GM21423 (cell line): ENCODE data around the gene ZNF140.
A peak's percentile ranks its signal among the peaks of the same experiment; 100 is the strongest.

Source experiments
- ATAC-seq: cut with Tn5 transposase; IDR thresholded peaks from one replicate; pipeline ENCODE4 v1.9.1; 2021; ENCODE audit warnings: mild to moderate bottlenecking, moderate library complexity; ENCODE audit not compliant: unreplicated experiment

Gene ZNF140

DNA sequence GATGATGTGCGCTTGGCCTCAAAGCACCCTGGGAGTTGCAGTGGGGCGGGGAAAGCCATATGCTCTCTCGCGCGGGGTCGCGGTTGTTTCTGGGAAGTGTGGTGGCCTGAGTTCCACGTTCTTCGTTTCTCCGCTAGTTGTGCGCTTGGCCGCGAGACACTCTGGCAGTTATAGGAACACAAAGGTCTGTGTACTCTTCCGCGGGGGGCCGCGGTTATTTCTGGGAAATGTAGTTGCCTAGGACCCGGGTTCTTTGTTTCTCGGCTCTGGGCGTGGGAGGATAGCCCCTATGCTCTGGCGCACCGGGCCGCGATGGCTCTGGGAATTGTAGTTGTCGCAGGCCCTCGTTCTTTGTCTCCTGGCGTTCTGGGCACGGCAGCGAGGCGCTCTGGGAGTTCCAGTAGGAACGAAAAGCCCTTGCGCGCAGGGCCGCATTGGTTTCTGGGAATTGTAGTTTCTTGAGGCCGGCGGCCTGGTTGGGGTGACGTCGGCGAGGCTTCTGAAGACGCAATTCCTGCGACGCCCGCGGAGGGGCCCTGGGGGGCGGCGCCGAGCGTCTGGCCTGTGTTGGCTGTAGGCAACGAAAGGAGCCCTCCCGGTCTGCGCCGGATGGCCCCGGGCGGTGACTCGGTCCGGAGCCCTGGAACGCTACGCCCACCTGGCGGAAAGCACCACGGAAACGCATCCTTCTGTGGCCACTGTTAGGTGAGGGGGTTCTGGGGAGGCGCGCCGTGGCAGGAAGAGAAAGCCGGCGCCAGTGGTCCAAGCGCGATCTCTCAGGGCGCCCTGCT lies at the start of gene ZNF140:
ZNF140 (plus strand) TSS at position 556 of the 791 bp plus-strand sequence. CDS start 398 bp downstream, outside the sequence.
- ATAC-seq = peak; percentile 65

- peak; percentile 94 for ATAC-seq
These were observed 43.3 kb upstream of the ZNF140 start, which contains the start of gene ZNF84 for GRCh38 chr12:133037207-133038005. Gene ZNF84 (plus strand): TSS chr12:133037509. CDS start chr12:133041468, 3,959 bp downstream.

DNA sequence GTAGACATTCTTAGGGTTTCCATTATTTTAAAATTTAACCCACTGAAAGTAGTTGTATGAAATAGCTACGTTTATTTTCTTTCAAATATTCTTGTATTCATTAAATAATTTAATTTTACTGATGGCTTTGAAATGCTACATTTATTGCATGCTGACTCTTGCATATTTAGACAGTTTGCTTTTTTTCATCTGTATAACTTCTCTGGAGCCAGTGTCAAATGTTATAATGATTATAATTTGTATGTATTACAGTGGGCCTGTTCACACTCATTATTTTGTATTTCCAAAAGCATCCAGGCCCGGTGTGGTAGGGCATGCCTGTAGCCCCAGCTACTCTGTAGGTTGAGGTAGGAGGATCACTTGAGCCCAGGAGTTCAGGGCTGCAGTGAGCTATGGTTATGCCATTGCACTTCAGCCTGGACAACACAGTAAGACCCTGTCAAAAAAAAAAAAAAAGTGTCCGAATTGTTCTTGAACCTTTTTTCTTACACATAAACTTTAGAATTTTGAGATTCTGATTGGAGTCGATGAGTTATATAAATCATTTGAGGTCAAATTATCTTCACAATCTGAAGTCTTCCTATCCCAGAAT lies 42.5 kb upstream of the ZNF140 start:
- no peak for ATAC-seq

- ATAC-seq = no peak
These were observed 34.0 kb upstream of the ZNF140 start for GRCh38 chr12:133046698-133047097.

DNA sequence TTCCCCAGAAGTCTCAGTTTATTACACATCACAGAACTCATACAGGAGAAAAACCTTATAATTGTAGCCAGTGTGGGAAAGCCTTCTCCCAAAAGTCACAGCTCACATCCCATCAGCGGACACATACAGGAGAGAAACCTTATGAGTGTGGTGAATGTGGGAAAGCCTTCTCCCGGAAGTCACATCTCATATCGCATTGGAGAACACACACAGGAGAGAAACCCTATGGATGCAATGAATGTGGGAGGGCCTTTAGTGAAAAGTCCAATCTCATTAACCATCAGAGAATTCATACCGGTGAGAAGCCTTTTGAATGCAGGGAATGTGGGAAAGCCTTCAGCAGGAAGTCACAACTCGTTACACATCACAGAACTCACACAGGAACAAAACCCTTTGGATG lies 23.3 kb upstream of the ZNF140 start:
- no peak for ATAC-seq

GRCh38 chr12:133058203-133059113 lies 22.3 kb upstream of the ZNF140 start:
- ATAC-seq = no peak

GRCh38 chr12:133061954-133062353 lies 18.8 kb upstream of the ZNF140 start:
- ATAC-seq = no peak

- ATAC-seq = no peak
These were observed 17.2 kb upstream of the ZNF140 start for GRCh38 chr12:133063556-133063955.

- ATAC-seq = no peak
These were observed 6.9 kb upstream of the ZNF140 start for GRCh38 chr12:133073836-133074235.

DNA sequence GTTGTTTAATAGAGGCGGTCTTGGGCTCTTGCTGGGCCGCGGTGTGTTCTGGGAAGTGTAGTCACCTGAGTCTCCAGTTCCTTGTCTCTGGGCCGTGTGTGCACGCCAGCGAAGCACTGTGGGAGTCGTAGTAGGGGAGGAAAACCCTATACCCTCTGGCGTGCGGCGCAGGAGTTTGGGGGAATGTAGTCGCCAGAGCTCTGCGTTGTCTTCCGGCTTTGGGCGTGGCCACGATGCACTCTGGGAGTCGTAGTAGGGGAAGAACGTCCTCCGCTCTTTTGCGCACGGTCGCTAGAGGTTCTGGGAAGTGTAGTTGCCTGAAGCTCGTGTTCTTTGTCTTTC lies 726 bp upstream of the ZNF140 start:
- ATAC-seq = peak; percentile 83

GRCh38 chr12:133081159-133081780 lies 547 bp downstream of the ZNF140 start:
- ATAC-seq = no peak

DNA sequence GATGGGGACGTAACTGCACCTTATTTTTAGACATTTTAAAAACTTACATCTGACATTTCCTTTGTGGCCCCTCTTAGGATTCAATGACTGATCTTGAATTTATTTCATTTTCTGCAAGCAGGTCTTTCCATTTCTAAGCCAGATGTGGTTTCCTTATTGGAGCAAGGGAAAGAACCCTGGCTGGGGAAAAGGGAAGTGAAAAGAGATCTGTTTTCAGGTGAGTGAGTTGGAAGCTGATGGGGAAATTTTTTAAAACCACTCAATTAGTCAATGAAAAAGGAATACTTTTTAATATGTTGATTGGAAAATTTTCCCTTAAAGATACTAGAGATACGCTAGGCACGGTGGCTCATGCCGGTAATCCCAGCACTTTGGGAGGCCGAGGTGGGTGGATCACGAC lies 2.6 kb downstream of the ZNF140 start:
- ATAC-seq = no peak

DNA sequence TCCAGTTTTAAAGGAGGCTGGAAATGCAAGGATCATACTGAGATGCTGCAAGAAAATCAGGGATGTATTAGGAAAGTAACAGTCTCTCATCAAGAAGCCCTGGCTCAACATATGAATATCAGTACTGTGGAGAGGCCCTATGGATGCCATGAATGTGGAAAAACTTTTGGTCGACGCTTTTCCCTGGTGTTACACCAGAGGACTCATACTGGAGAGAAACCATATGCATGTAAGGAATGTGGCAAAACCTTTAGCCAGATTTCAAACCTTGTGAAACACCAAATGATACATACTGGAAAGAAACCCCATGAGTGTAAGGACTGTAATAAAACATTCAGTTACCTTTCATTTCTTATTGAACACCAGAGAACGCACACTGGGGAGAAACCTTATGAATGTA lies 24.9 kb downstream of the ZNF140 start:
- no peak for ATAC-seq

- no peak for ATAC-seq
These were observed 25.5 kb downstream of the ZNF140 start for GRCh38 chr12:133106253-133106652.

DNA sequence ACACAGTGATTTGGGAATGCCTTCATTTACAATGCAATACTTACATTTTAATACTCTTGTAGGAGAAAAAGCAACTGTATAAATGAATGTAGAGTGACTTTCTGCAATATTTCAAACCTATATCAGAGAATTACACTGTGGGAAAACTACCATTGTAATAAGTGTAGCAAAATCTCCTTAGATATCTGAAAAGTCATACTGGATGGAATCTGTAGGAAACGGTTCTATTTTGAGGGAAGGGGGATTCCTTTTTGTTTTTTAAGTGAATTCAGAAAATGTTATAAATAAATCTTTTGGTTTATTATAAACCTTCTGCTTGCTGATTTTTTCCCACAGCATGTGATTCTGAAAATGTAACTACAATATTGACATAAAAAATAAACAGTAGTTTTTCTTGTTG lies 26.4 kb downstream of the ZNF140 start:
- no peak for ATAC-seq

DNA sequence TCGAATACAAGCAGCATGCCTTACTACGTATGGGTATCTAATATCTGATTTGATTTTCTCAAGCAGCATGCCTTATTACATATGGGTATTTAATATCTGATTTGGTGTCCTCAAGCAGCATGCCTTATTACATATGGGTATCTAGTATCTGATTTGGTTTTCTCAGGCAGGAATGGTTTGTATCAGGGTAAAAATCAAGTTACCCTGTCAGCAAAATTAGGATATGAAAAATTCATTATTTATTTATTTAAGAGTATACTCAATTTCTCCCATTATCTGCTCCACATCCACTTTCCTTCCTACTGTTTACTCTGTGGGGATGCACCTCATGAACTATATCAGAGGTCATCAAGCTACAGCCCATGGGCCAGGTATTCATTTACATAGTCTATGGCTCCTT lies 27.4 kb downstream of the ZNF140 start:
- no peak for ATAC-seq

DNA sequence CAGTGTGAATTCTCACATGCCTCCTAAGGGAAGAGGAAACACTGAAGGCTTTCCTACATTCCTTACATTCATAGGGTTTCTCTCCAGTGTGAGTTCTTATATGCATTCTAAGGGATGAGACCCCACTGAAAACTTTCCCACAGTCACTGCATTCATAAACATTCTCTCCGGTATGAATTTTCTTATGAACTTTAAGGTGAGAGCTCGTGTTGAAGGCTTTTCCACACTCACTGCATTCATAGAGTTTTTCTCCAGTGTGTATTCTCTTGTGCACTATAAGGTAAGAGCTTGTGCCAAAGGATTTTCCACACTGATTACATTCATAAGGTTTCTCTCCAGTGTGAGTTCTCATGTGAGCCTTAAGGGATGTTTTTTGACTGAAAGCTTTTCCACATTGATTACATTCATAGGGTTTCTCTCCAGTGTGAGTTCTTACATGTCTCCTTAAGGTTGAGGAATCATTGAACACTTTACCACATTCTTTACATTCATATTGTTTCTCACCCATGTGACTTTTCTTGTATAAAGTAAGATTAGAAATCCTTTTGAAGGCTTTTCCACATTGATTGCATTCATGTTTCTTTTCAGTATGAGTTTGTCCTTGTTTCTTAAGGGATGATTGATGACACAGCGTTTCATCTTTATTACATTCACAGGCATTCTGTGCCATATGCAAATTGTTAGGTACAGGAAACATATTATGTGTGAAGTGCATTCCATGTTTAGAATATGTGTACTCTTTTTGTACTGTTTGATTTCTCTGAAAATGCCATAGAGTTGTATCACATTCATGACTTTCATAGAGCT lies 39.9 kb downstream of the ZNF140 start:
- ATAC-seq = no peak

- no peak for ATAC-seq
These were observed 44.0 kb downstream of the ZNF140 start for GRCh38 chr12:133124674-133125073.

- no peak for ATAC-seq
These were observed 48.8 kb downstream of the ZNF140 start for GRCh38 chr12:133129368-133130037.
